OCI-LY1 (cell line): ENCODE measurements around the gene ZFC3H1.

ENCODE experiments used
- H2AFZ ChIP-seq: fragments of 200-600 bp; sonication (generic), shearing (Covaris generic); 2 replicates; pipeline ENCODE4 v1.6.0; 2014; ENCODE audit warnings: antibody characterized with exemption, mild to moderate bottlenecking, low read length
- H3F3A ChIP-seq: fragments of 200-600 bp; sonication (generic), shearing (Covaris generic); 2 replicates; pipeline ENCODE4 v1.6.0; 2014; ENCODE audit warnings: mild to moderate bottlenecking, antibody characterized with exemption, low read length, moderate library complexity; ENCODE audit not compliant: insufficient read depth
- H3K27ac ChIP-seq: fragments of 200-600 bp; sonication (generic); 2 replicates; pipeline ENCODE4 v1.5.1; 2014; ENCODE audit warnings: low read length, mixed run types, mild to moderate bottlenecking, low read depth; ENCODE audit not compliant: poor library complexity, severe bottlenecking
- H3K27me3 ChIP-seq: fragments of 200-600 bp; sonication (generic); 2 replicates; pipeline ENCODE4 v1.6.0; 2014; ENCODE audit warnings: antibody characterized with exemption, mild to moderate bottlenecking, low read length, moderate library complexity; ENCODE audit not compliant: insufficient read depth
- H3K36me3 ChIP-seq: fragments of 200-600 bp; sonication (generic); 2 replicates; pipeline ENCODE4 v1.6.1; 2014; ENCODE audit warnings: mild to moderate bottlenecking, antibody characterized with exemption, low read length, moderate library complexity, mixed read lengths; ENCODE audit not compliant: insufficient read depth
- H3K4me1 ChIP-seq: fragments of 200-600 bp; sonication (generic); 2 replicates; pipeline ENCODE4 v1.5.1; 2014; ENCODE audit warnings: mild to moderate bottlenecking, low read length, moderate library complexity; ENCODE audit not compliant: insufficient read depth, severe bottlenecking
- H3K4me2 ChIP-seq: fragments of 200-600 bp; sonication (generic), shearing (Covaris generic); 2 replicates; pipeline ENCODE4 v1.6.1; 2014; ENCODE audit warnings: low read length
- H3K4me3 ChIP-seq: fragments of 200-600 bp; sonication (generic); 2 replicates; pipeline ENCODE4 v1.5.1; 2014; ENCODE audit warnings: low read length, low read depth, mild to moderate bottlenecking, mixed read lengths; ENCODE audit not compliant: poor library complexity, severe bottlenecking
- H3K79me2 ChIP-seq: fragments of 200-600 bp; shearing (Covaris generic); 2 replicates; pipeline ENCODE4 v1.6.1; 2016; ENCODE audit warnings: mixed run types, low read length, mixed read lengths; ENCODE audit not compliant: insufficient read depth
- H3K9ac ChIP-seq: fragments of 200-600 bp; sonication (generic), shearing (Covaris generic); 2 replicates; pipeline ENCODE4 v1.6.1; 2014; ENCODE audit warnings: mild to moderate bottlenecking, low read length, mixed read lengths
- H3K9me2 ChIP-seq: fragments of 200-600 bp; sonication (generic), shearing (Covaris generic); 2 replicates; pipeline ENCODE4 v1.6.1; 2014; ENCODE audit warnings: low read depth, mild to moderate bottlenecking, low read length, mixed read lengths
- H3K9me3 ChIP-seq: fragments of 200-600 bp; shearing (Covaris generic); 2 replicates; pipeline ENCODE4 v1.6.1; 2014; ENCODE audit warnings: low read length, mixed read lengths
- H4K20me1 ChIP-seq: fragments of 200-600 bp; sonication (generic), shearing (Covaris generic); 2 replicates; pipeline ENCODE4 v1.6.0; 2016; ENCODE audit warnings: mild to moderate bottlenecking, low read length; ENCODE audit not compliant: insufficient read depth
- EZH2 ChIP-seq: fragments of 200-600 bp; sonication (generic), shearing (Covaris generic); IDR thresholded peaks from 2 replicates; pipeline ENCODE4 v1.8.0; 2017; ENCODE audit warnings: borderline replicate concordance, mixed run types, mild to moderate bottlenecking, antibody characterized with exemption, low read length, moderate library complexity, mixed read lengths
- TF ChIP-seq, protein P1 (sequence below): fragments of 200-600 bp; sonication (generic), shearing (Covaris generic); IDR thresholded peaks from 2 replicates; pipeline ENCODE4 v1.5.1; 2017; ENCODE audit warnings: mild to moderate bottlenecking, antibody characterized with exemption, low read length, moderate library complexity, mixed read lengths

Gene ZFC3H1

DNA sequence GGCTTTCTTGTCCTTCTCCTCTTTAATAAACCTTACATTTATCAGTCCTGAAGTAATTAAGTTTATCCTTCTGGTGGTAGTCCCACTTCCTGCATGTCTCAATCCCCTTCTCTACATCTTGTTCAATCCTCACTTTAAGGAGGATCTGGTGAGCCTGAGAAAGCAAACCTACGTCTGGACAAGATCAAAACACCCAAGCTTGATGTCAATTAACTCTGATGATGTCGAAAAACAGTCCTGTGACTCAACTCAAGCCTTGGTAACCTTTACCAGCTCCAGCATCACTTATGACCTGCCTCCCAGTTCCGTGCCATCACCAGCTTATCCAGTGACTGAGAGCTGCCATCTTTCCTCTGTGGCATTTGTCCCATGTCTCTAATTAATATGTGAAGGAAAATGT is 79.3 kb downstream of the ZFC3H1 start:
- no peak for TF ChIP-seq EZH2
- TF ChIP-seq, protein P1, sequence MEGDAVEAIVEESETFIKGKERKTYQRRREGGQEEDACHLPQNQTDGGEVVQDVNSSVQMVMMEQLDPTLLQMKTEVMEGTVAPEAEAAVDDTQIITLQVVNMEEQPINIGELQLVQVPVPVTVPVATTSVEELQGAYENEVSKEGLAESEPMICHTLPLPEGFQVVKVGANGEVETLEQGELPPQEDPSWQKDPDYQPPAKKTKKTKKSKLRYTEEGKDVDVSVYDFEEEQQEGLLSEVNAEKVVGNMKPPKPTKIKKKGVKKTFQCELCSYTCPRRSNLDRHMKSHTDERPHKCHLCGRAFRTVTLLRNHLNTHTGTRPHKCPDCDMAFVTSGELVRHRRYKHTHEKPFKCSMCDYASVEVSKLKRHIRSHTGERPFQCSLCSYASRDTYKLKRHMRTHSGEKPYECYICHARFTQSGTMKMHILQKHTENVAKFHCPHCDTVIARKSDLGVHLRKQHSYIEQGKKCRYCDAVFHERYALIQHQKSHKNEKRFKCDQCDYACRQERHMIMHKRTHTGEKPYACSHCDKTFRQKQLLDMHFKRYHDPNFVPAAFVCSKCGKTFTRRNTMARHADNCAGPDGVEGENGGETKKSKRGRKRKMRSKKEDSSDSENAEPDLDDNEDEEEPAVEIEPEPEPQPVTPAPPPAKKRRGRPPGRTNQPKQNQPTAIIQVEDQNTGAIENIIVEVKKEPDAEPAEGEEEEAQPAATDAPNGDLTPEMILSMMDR, result no peak
- no peak overlapping the region for H3K4me3 ChIP-seq
- H3F3A ChIP-seq, result no peaks in the 10 kb centered on the region
- H3K27me3 ChIP-seq, result no peaks in the 10 kb centered on the region
- H3K9me2 ChIP-seq, result no peaks in the 10 kb centered on the region
- H3K9ac ChIP-seq, result no peak overlapping the region
- no peaks in the 10 kb centered on the region for H3K36me3 ChIP-seq
- H3K4me1 ChIP-seq, result no peaks in the 10 kb centered on the region
- H2AFZ ChIP-seq, result no peak overlapping the region
- H3K4me2 ChIP-seq, result no peak overlapping the region
- H3K27ac ChIP-seq, result no peak overlapping the region
- no peaks in the 10 kb centered on the region for H3K9me3 ChIP-seq
- no peaks in the 10 kb centered on the region for H4K20me1 ChIP-seq
- H3K79me2 ChIP-seq, result no peaks in the 10 kb centered on the region

DNA sequence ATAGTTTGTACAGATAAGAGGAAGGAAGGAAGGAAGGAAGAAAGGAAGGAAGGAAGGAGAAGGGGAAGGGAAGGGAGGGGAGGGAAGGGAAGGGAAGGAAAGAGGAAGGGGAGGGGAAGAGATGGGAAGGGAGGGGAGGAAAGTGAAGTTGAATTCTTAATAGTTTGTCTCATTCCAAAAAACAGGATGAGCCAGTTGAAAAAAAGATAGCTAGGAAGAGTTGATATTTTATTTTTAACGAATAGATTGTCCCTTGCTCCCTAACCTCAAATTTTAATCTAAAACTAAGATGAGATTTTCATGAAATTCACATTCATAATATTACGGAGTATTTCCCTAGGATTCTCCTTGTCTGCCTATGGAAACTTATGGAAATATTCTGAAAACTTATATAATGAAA is 80.7 kb downstream of the ZFC3H1 start:
- Histone ChIP-seq H3K9ac (no peak overlapping the region), H3K27me3 (no peaks in the 10 kb centered on the region), H3K36me3 (no peaks in the 10 kb centered on the region), H3K4me3 (no peak overlapping the region), H2AFZ (no peak overlapping the region), H3K79me2 (no peaks in the 10 kb centered on the region), H3K4me2 (no peak overlapping the region), H3K9me3 (no peaks in the 10 kb centered on the region), H4K20me1 (no peaks in the 10 kb centered on the region), H3F3A (no peaks in the 10 kb centered on the region), H3K27ac (no peak overlapping the region), H3K4me1 (no peaks in the 10 kb centered on the region), H3K9me2 (no peaks in the 10 kb centered on the region)
- TF ChIP-seq, protein P1, result no peak
- no peak for TF ChIP-seq EZH2

DNA sequence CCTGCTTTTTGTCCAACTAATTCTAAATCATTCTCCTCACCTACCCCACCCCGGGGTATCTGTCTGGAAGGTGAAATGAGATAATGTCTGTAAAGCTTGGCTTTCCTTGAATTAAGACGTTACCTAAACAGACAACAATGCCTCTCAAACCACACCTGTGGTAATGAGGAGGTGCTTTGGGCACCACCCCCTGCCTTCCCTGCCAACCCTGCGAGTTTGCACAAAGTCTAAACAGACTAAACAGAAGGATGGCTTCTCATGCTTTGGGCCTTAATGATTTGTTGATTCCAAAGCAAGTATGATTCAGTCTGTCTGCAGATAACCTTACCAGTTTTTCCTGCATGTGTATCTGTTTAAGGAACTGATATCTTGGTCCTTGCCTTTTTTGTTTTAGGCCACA is 82.4 kb downstream of the ZFC3H1 start:
- Histone ChIP-seq H3K4me2 (no peak overlapping the region), H3F3A (no peaks in the 10 kb centered on the region), H3K27me3 (no peaks in the 10 kb centered on the region), H3K9me3 (no peaks in the 10 kb centered on the region), H2AFZ (no peak overlapping the region), H3K4me3 (no peak overlapping the region), H3K79me2 (no peaks in the 10 kb centered on the region), H3K36me3 (no peaks in the 10 kb centered on the region), H3K9me2 (no peaks in the 10 kb centered on the region), H4K20me1 (no peaks in the 10 kb centered on the region), H3K27ac (no peak overlapping the region), H3K9ac (no peak overlapping the region), H3K4me1 (no peaks in the 10 kb centered on the region)
- no peak for TF ChIP-seq EZH2
- TF ChIP-seq, protein P1, result no peak
